ENCODE results near the gene CAPN5. TPM values are rescaled to one million over a fixed set of nuclear protein-coding genes. Genes with fewer than 3 reads are reported as not detected.

Gene CAPN5
- polyA plus RNA-seq, 3 donors from 2014 or later = 1.6 to 18.8 (median 6.1) TPM

DNA sequence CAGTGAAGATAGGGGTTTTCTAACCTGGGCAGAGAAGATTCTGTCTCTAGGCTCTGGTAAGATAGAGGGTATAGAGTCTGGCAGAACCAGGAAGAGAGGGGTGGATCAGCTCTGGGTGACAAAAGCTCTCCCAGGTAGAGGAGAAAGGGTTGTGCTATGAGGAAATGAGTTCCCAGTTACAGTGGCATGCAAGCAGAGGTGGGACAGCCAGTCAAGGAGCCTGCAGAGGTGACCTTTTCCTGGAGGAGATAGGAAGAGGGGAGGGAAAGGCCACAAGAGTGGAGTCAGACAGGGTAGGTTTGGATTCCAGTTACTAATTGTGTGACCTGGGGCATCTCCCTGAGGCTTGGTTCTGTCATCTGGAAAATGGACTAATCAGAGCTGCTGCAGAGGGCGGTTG is 3.4 kb upstream of the CAPN5 start:
- H3K9me3 Mint-ChIP-seq = peaks cover 0 to 4% (median 0%) of the 10 kb centered on the region in 6 donors
- no peak for DNase-seq
- no peak overlapping the region for H3K27ac Mint-ChIP-seq
- H3K36me3 Mint-ChIP-seq = no peaks in the 10 kb centered on the region
- H3K4me1 Mint-ChIP-seq = peaks cover 19% of the 10 kb centered on the region in 2 donors
- H3K4me3 Mint-ChIP-seq = no peak overlapping the region
- H3K27me3 Mint-ChIP-seq (ENCODE audit: low read depth in 3 of 3) = peaks cover 7 to 18% (median 8%) of the 10 kb centered on the region in 3 donors

DNA sequence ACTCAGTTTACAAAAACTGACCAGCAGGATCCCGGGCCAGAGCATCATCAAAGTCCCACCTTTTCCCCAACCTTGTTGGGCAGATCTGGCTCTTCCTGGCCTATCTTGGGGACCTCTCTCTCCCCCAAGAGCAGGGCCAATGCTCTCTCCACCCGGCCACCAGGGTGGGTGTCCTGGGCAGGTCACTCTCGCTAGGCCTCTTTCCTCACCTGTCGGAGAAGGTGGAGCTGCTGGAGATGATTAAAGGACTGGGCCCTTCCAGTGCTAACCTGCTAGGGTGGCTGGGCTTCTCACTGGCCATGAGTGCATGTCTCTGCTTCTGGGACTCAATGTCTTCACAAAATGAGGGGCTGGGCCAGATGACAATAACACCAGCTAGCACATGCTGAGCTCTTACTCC is 2.9 kb upstream of the CAPN5 start:
- H3K27ac Mint-ChIP-seq = no peak overlapping the region
- DNase-seq = no peak
- peaks cover 0 to 4% (median 0%) of the 10 kb centered on the region in 6 donors for H3K9me3 Mint-ChIP-seq
- H3K36me3 Mint-ChIP-seq = no peaks in the 10 kb centered on the region
- H3K4me3 Mint-ChIP-seq = no peak overlapping the region
- peaks cover 23 to 24% of the 10 kb centered on the region in 2 donors for H3K4me1 Mint-ChIP-seq
- H3K27me3 Mint-ChIP-seq (ENCODE audit: low read depth in 3 of 3) = peaks cover 8 to 19% (median 8%) of the 10 kb centered on the region in 3 donors

GRCh38 chr11:77064648-77065217 is 2.0 kb upstream of the CAPN5 start:
- H3K4me3 Mint-ChIP-seq = peak overlapping the region in 4 of 5 donors; percentile 14 to 51 (median 48)
- H3K9me3 Mint-ChIP-seq = peaks cover 0 to 4% (median 0%) of the 10 kb centered on the region in 6 donors
- H3K27me3 Mint-ChIP-seq (ENCODE audit: low read depth in 3 of 3) = peaks cover 8 to 23% (median 8%) of the 10 kb centered on the region in 3 donors
- H3K27ac Mint-ChIP-seq = peak overlapping the region in 1 of 6 donors; percentile 57
- H3K36me3 Mint-ChIP-seq = no peaks in the 10 kb centered on the region
- H3K4me1 Mint-ChIP-seq = peaks cover 28 to 30% of the 10 kb centered on the region in 2 donors
- no peak for DNase-seq

DNA sequence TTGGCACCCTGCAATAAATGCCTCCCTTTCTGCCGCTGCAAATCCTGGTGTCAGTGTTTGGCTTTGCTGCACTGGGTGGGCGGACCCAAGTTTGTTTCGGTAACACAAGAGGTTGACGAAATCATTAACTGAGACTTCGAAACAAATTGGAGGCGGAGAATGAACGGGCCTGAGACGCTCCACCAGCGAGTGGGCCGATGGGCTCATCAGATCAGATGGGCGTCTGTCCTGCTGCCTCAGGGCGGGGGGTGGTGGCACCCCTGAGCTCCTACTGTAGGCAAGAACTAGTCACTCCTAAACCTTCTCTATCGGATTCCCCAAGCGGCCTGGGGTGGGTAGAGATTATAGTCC is 918 bp upstream of the CAPN5 start:
- Mint-ChIP-seq H3K36me3 (no peaks in the 10 kb centered on the region), H3K27me3 (ENCODE audit: low read depth in 3 of 3) (peaks cover 6 to 20% (median 8%) of the 10 kb centered on the region in 3 donors), H3K9me3 (peaks cover 0 to 4% (median 0%) of the 10 kb centered on the region in 6 donors), H3K27ac (peak overlapping the region in 2 of 6 donors; percentile 53 to 81), H3K4me3 (peak overlapping the region; percentile 85 to 90 (median 86)), H3K4me1 (peaks cover 33 to 41% of the 10 kb centered on the region in 2 donors)
- DNase-seq = no peak

- H3K9me3 Mint-ChIP-seq = no peaks in the 10 kb centered on the region
- H3K36me3 Mint-ChIP-seq = no peaks in the 10 kb centered on the region
- no peak for DNase-seq
- H3K27ac Mint-ChIP-seq = peak overlapping the region in 2 of 6 donors; percentile 54 to 70
- peak overlapping the region; percentile 68 to 90 (median 82) for H3K4me3 Mint-ChIP-seq
- peaks cover 50 to 62% of the 10 kb centered on the region in 2 donors for H3K4me1 Mint-ChIP-seq
- H3K27me3 Mint-ChIP-seq (ENCODE audit: low read depth in 3 of 3) = peaks cover 7 to 27% (median 8%) of the 10 kb centered on the region in 3 donors
Measured at GRCh38 chr11:77067861-77068443, 1.2 kb downstream of the CAPN5 start.

DNA sequence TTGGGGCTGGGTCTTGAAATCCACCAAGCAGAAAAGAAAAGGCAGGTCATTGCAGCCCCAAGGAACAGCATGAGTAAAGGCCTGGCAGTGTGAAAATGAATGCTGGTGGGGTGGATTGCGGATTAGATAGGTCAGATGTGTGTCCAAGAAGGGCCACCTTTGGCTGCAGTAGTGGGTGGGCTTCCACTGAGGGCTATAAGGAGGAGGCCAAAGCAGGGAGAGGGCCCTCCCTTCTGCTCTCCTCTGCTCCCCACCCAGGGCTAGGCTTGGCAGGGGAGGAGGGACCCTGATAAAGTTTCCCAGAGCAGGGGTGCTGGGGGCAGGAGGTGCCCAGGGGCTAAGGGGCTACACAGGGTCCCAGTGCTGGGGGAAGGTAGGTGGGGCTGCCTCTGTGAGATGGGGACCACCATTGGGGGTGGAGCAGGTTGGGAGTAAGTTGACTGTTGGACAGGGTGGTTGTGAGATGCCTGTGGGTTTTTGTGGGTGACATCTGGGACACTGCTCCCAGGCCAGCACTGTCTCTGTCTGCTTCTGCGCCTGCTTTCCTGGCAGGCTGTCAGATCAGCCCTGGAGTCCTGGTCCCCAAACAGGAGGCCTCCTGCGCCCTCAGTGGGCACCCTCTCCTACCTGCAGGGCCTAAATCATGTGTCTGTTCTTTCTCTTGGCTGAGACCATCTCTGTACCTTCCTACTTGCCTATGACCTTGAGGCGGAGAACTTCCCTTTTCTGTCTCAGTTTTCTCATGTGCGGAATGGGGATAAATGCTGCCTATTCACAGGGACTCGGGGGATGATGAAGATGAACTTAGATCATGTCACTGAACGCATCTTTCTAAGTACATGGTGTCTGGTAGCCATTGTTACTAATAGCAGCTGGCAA is 1.9 kb downstream of the CAPN5 start:
- no peak for DNase-seq
- peak overlapping the region; percentile 56 to 90 (median 82) for H3K4me3 Mint-ChIP-seq
- H3K9me3 Mint-ChIP-seq = no peaks in the 10 kb centered on the region
- H3K27me3 Mint-ChIP-seq (ENCODE audit: low read depth in 3 of 3) = peaks cover 9 to 26% (median 10%) of the 10 kb centered on the region in 3 donors
- no peaks in the 10 kb centered on the region for H3K36me3 Mint-ChIP-seq
- peaks cover 58 to 70% of the 10 kb centered on the region in 2 donors for H3K4me1 Mint-ChIP-seq
- no peak overlapping the region for H3K27ac Mint-ChIP-seq

DNA sequence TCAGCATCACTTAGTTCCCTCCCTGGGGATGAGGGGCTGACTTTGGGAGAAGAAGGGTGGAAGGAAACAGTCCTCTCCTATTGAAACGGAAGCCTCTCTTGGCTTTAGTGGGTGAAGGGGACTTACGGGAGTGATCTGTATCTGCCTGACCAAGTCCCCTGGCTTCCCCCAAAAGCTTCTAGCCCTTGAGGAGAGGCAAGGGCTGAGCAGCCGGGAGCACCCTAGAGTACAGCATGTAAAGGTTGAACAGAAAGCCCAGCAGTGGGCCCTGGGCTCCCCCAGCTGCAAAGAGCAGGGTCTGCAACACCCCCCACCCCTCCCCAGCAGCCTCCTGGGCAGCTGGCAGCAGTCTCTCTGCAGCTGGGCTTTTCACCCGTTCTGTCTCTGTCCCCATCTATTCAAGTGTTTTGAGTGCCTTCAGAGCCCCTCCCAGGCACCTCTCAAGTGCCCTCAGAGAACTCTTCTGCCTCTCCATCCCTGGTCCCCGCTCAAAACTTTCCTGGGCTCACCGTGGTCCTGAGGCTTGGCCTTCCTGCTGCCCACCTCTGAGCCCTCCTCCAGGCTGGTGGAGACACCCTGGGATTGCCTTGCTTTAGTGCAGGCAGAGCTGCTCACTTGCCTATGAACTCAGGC is 2.7 kb downstream of the CAPN5 start:
- Mint-ChIP-seq H3K27ac (no peak overlapping the region), H3K4me3 (peak overlapping the region in 4 of 5 donors; percentile 22 to 90 (median 35)), H3K4me1 (peaks cover 65 to 77% of the 10 kb centered on the region in 2 donors), H3K27me3 (ENCODE audit: low read depth in 3 of 3) (peaks cover 9 to 26% (median 10%) of the 10 kb centered on the region in 3 donors), H3K36me3 (no peaks in the 10 kb centered on the region), H3K9me3 (no peaks in the 10 kb centered on the region)
- no peak for DNase-seq

DNA sequence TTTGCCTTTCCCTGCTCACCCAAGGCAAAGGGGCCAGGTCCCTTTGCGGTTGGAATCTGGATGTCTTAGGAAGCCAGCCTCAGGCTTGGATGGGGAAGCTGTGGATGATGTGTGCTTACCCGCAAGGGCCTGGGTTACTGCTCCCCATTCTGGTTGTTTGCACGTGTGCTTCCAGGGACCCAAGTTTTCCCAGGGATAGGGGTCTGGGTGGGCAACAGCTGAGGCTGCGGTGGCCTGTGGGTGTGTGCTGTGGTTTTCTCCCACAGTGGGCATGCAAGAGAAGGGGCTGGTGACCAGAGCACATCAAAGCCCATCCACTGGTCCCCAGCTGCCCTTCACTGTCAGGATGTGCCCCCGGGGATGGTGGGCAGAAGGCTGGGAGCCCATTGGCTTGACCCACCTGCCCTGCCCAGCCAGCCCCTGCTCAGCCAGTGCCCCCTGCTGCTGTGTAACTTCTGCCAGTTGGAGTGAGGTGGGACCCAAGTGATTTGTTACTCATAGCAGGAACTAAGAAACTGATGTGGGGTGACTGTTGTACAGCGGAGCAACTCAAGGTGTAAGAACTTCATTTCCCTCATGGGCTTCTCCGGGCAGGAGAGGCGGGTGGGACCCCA is 3.3 kb downstream of the CAPN5 start:
- Mint-ChIP-seq H3K9me3 (no peaks in the 10 kb centered on the region), H3K27me3 (ENCODE audit: low read depth in 3 of 3) (peaks cover 9 to 23% (median 10%) of the 10 kb centered on the region in 3 donors), H3K27ac (no peak overlapping the region), H3K4me1 (peaks cover 67 to 84% of the 10 kb centered on the region in 2 donors), H3K4me3 (peak overlapping the region in 1 of 5 donors; percentile 32), H3K36me3 (no peaks in the 10 kb centered on the region)
- DNase-seq = no peak

GRCh38 chr11:77071077-77071476 is 4.3 kb downstream of the CAPN5 start:
- Mint-ChIP-seq H3K4me1 (peaks cover 69 to 88% of the 10 kb centered on the region in 2 donors), H3K9me3 (no peaks in the 10 kb centered on the region), H3K27ac (no peak overlapping the region), H3K4me3 (no peak overlapping the region), H3K36me3 (no peaks in the 10 kb centered on the region), H3K27me3 (ENCODE audit: low read depth in 3 of 3) (peaks cover 9 to 19% (median 13%) of the 10 kb centered on the region in 3 donors)
- no peak for DNase-seq

DNA sequence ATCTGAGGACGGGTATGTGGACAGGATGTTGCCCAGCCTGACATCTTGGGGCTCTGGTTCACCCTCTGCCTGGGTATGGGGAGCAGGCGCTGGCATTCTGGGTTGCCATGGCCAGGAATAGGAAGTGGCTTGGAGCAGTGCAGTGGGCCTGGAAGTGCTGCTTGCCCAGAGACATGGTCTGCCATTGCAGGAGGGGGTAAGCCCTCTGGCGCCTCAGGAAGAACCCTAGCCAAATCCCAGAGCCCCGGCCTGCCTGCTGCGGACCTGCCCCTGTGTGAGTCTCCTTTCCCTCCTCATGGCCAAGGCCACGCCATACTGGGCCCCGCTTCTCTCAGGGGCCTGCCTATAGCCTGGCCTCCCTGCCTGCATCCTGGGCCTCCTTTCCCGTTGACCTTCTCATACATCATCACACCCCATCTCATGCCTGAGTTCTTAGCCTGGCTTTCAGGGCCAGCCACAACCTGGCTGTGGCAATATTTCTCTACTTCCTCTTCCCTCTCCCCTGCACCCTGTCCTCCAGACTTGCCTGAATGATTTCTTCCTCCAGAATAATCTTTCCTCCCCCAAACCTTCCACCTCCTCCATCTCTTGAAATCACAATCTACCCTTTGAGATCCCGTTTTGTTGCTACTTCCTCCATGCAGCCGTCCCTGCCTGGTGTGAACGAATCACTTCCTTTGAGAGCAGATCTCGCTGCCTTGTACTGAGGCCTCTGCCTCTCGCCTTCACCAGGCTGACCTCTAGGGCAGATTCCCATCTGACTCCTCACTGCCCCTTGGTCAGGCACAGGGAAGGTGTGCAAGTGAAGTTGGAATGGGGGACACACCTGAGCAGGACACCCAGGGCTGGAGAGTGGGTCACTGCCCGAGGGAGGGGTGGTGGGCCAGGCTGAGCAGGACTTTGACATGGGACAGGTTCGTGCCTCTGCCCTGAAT is 5.2 kb downstream of the CAPN5 start:
- peak; percentile 31 to 36 (median 35) for DNase-seq
- Mint-ChIP-seq H3K4me3 (peak overlapping the region; percentile 57 to 86 (median 69)), H3K27ac (peak overlapping the region; percentile 56 to 90 (median 80)), H3K36me3 (no peaks in the 10 kb centered on the region), H3K9me3 (no peaks in the 10 kb centered on the region), H3K4me1 (peaks cover 76 to 96% of the 10 kb centered on the region in 2 donors), H3K27me3 (ENCODE audit: low read depth in 3 of 3) (peaks cover 9 to 21% (median 13%) of the 10 kb centered on the region in 3 donors)

DNA sequence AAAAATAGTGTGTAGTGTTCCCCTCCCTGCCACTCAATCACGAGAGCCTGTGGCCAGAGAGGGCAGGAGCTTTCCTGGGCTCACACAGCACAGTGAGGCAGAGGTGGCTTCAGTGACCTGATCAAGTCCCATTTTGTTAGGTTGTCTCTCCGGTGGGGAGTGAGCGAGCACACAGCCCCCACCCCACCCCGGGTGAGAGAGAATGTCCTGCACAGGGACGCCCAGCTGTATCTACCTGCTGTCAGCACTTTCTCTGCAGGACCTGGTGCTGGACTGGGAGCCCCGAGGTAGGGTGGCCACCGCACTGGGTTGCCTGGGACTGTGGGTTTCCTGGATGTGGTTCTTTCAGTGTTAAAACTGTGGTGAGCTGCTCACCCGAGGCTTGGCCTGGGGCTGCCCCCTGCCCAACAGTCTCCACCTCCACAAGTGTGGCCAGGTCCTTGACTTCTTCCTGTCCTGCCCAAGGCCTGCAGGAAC is 6.1 kb downstream of the CAPN5 start:
- Mint-ChIP-seq H3K4me3 (peak overlapping the region; percentile 57 to 86 (median 69)), H3K27me3 (ENCODE audit: low read depth in 3 of 3) (peaks cover 4 to 17% (median 7%) of the 10 kb centered on the region in 3 donors), H3K9me3 (no peaks in the 10 kb centered on the region), H3K4me1 (peaks cover 68 to 90% of the 10 kb centered on the region in 2 donors), H3K36me3 (no peaks in the 10 kb centered on the region), H3K27ac (peak overlapping the region; percentile 75 to 90 (median 82))
- peak; percentile 77 to 80 (median 80) for DNase-seq

GRCh38 chr11:77073328-77074001 is 6.7 kb downstream of the CAPN5 start:
- H3K27ac Mint-ChIP-seq = peak overlapping the region; percentile 75 to 90 (median 82)
- peaks cover 63 to 89% of the 10 kb centered on the region in 2 donors for H3K4me1 Mint-ChIP-seq

More at GRCh38 chr11:77073328-77074001, 6.7 kb downstream of the CAPN5 start:
- DNase-seq = no peak
- Mint-ChIP-seq H3K4me3 (peak overlapping the region; percentile 57 to 86 (median 69)), H3K27me3 (ENCODE audit: low read depth in 3 of 3) (peaks cover 2 to 17% (median 9%) of the 10 kb centered on the region in 3 donors), H3K36me3 (no peaks in the 10 kb centered on the region), H3K9me3 (no peaks in the 10 kb centered on the region)

Data from immature natural killer cell (primary cell).